ENCODE results near the gene LYST.
"Not testable (repeated sequence)": the region's sequence is repeated elsewhere in the genome, so short reads cannot be mapped to it uniquely, and the experiment has no call there.

Gene LYST

GRCh38 chr1:235866205-235866912 lies at the start of gene LYST:
Gene LYST, minus strand, starts transcription at chr1:235866906. Its CDS starts 36,489 bp downstream, at chr1:235830417.
- peak in 1 of 2 donors; percentile 40 for DNase-seq (ENCODE audit: extremely low read depth in 1 of 2, low read depth in 1 of 2)

GRCh38 chr1:235915489-235915888 lies 48.8 kb upstream of the LYST start:
- DNase-seq (ENCODE audit: extremely low read depth in 1 of 2, low read depth in 1 of 2), result not testable (repeated sequence)

GRCh38 chr1:235913311-235913710 lies 46.6 kb upstream of the LYST start:
- no peak for DNase-seq (ENCODE audit: extremely low read depth in 1 of 2, low read depth in 1 of 2)

GRCh38 chr1:235911876-235912275 lies 45.2 kb upstream of the LYST start:
- DNase-seq (ENCODE audit: extremely low read depth in 1 of 2, low read depth in 1 of 2), result no peak

GRCh38 chr1:235911300-235911662 lies 44.6 kb upstream of the LYST start:
- no peak for DNase-seq (ENCODE audit: extremely low read depth in 1 of 2, low read depth in 1 of 2)

GRCh38 chr1:235910357-235911299 lies 43.9 kb upstream of the LYST start:
- DNase-seq (ENCODE audit: extremely low read depth in 1 of 2, low read depth in 1 of 2), result no peak

GRCh38 chr1:235908742-235909520 lies 42.2 kb upstream of the LYST start:
- DNase-seq (ENCODE audit: extremely low read depth in 1 of 2, low read depth in 1 of 2), result no peak

GRCh38 chr1:235907897-235908240 lies 41.2 kb upstream of the LYST start:
- DNase-seq (ENCODE audit: extremely low read depth in 1 of 2, low read depth in 1 of 2), result no peak

GRCh38 chr1:235907187-235907896 lies 40.6 kb upstream of the LYST start:
- no peak for DNase-seq (ENCODE audit: extremely low read depth in 1 of 2, low read depth in 1 of 2)

- DNase-seq (ENCODE audit: extremely low read depth in 1 of 2, low read depth in 1 of 2), result no peak
These were observed 39.7 kb upstream of the LYST start for GRCh38 chr1:235906436-235906835.

GRCh38 chr1:235903809-235904208 lies 37.1 kb upstream of the LYST start:
- not testable (repeated sequence) for DNase-seq (ENCODE audit: extremely low read depth in 1 of 2, low read depth in 1 of 2)

- no peak for DNase-seq (ENCODE audit: extremely low read depth in 1 of 2, low read depth in 1 of 2)
These were observed 36.2 kb upstream of the LYST start for GRCh38 chr1:235902677-235903542.

GRCh38 chr1:235901461-235901860 lies 34.8 kb upstream of the LYST start:
- DNase-seq (ENCODE audit: extremely low read depth in 1 of 2, low read depth in 1 of 2), result no peak

- no peak for DNase-seq (ENCODE audit: extremely low read depth in 1 of 2, low read depth in 1 of 2)
These were observed 31.4 kb upstream of the LYST start for GRCh38 chr1:235898126-235898525.

- DNase-seq (ENCODE audit: extremely low read depth in 1 of 2, low read depth in 1 of 2), result no peak
These were observed 27.1 kb upstream of the LYST start for GRCh38 chr1:235893840-235894239.

- no peak for DNase-seq (ENCODE audit: extremely low read depth in 1 of 2, low read depth in 1 of 2)
These were observed 26.2 kb upstream of the LYST start for GRCh38 chr1:235892734-235893413.

GRCh38 chr1:235892202-235892601 lies 25.5 kb upstream of the LYST start:
- no peak for DNase-seq (ENCODE audit: extremely low read depth in 1 of 2, low read depth in 1 of 2)

- no peak for DNase-seq (ENCODE audit: extremely low read depth in 1 of 2, low read depth in 1 of 2)
These were observed 21.5 kb upstream of the LYST start for GRCh38 chr1:235888119-235888643.

GRCh38 chr1:235887676-235888075 lies 21.0 kb upstream of the LYST start:
- DNase-seq (ENCODE audit: extremely low read depth in 1 of 2, low read depth in 1 of 2), result no peak
